Peyer's patch (tissue), 4 donors: ENCODE results near the gene MORF4L2. TPM values are rescaled to one million over a fixed set of nuclear protein-coding genes. Genes with fewer than 3 reads are reported as not detected.

ENCODE experiments used
- DNase-seq, 3 donors: peaks; one replicate each; pipeline ENCODE4 v3.0.0-alpha.2; 2017 to 2019
- H3K27ac ChIP-seq, 4 donors: fragments of 200-600 bp; sonication (generic); one replicate each; pipeline ENCODE4 v1.5.1; 2016 to 2019
- H3K27me3 ChIP-seq, 2 donors: fragments of 200-600 bp; sonication (generic); one replicate each; pipeline ENCODE4 v1.5.1; 2019
- H3K36me3 ChIP-seq, 3 donors: fragments of 200-600 bp; sonication (generic); one replicate each; pipeline ENCODE4 v1.5.1; 2016 to 2019
- H3K4me1 ChIP-seq, 4 donors: fragments of 200-600 bp; sonication (generic); one replicate each; pipeline ENCODE4 v1.5.1; 2016 to 2019
- H3K4me3 ChIP-seq, 4 donors: fragments of 200-600 bp; sonication (generic); 1 replicate in 3 of 4; 2 replicates in 1 of 4; pipeline ENCODE4 v1.5.1; 2016 to 2019; ENCODE audit warnings: mild to moderate bottlenecking in 1 of 4
- H3K9me3 ChIP-seq, 4 donors: fragments of 200-600 bp; sonication (generic); one replicate each; pipeline ENCODE4 v1.5.1; 2016 to 2019; ENCODE audit warnings: mild to moderate bottlenecking in 1 of 4
- CTCF ChIP-seq, 6 experiments: fragments of 450-650 bp in 4 of 6; fragments of 200-600 bp in 2 of 6; sonication (generic) in 1 of 6; IDR thresholded peaks; one replicate each; pipeline ENCODE4 v1.5.1; 2017 to 2019; ENCODE audit warnings: antibody characterized with exemption in 6 of 6, mild to moderate bottlenecking in 3 of 6, moderate library complexity in 1 of 6
- POLR2A ChIP-seq, 2 donors: fragments of 450-650 bp; IDR thresholded peaks; one replicate each; pipeline ENCODE4 v1.5.1; 2017; ENCODE audit warnings: antibody characterized with exemption in 2 of 2, mild to moderate bottlenecking in 2 of 2, moderate library complexity in 2 of 2
- total RNA-seq, 4 donors: library from RNA; depleted of rRNA; stranded (reverse); fragments of >200 nt; gene quantifications; one replicate each; pipeline ENCODE4 v1.1.0, GENCODE V29; 2016

Gene MORF4L2
- total RNA-seq: 100 to 1,000 TPM; 113 to 280 (median 168) TPM

- Histone ChIP-seq H3K27me3 (no peaks in the 10 kb centered on the region), H3K27ac (peak within 1 kb of the TSS; percentile 86 to 98 (median 93)), H3K4me1 (no peaks in the 10 kb centered on the region), H3K9me3 (no peaks in the 10 kb centered on the region), H3K36me3 (peaks cover 0 to 9% (median 0%) of the 10 kb centered on the region in 3 donors), H3K4me3 (peak within 1 kb of the TSS; percentile 46 to 71 (median 59))
- TF ChIP-seq POLR2A (IDR thresholded peaks at IDR 0.05) (peak; percentile 63 to 83), CTCF (IDR thresholded peaks at IDR 0.05) (no peak)
- DNase-seq: peak; percentile 85 to 96 (median 86)
Observed at GRCh38 chrX:103686199-103687072, at the start of gene MORF4L2. MORF4L2 (minus strand) TSS chrX:103686699; CDS start chrX:103677027, 9,672 bp downstream.

GRCh38 chrX:103734125-103734760 lies 47.7 kb upstream of the MORF4L2 start:
- Histone ChIP-seq H3K4me3 (no peak overlapping the region), H3K36me3 (no peaks in the 10 kb centered on the region), H3K4me1 (no peaks in the 10 kb centered on the region), H3K9me3 (no peaks in the 10 kb centered on the region), H3K27me3 (no peaks in the 10 kb centered on the region), H3K27ac (no peak overlapping the region)
- no peak for TF ChIP-seq CTCF (IDR thresholded peaks at IDR 0.05)
- TF ChIP-seq POLR2A (IDR thresholded peaks at IDR 0.05): no peak
- no peak for DNase-seq

- Histone ChIP-seq H3K27me3 (no peaks in the 10 kb centered on the region), H3K4me1 (no peaks in the 10 kb centered on the region), H3K36me3 (no peaks in the 10 kb centered on the region), H3K9me3 (no peaks in the 10 kb centered on the region), H3K4me3 (no peak overlapping the region), H3K27ac (no peak overlapping the region)
- no peak for DNase-seq
- TF ChIP-seq CTCF (IDR thresholded peaks at IDR 0.05) (no peak), POLR2A (IDR thresholded peaks at IDR 0.05) (no peak)
Observed at GRCh38 chrX:103733017-103733416, 46.5 kb upstream of the MORF4L2 start.

- H3K4me1 ChIP-seq: no peaks in the 10 kb centered on the region
- no peak overlapping the region for H3K4me3 ChIP-seq
- DNase-seq: no peak
- no peaks in the 10 kb centered on the region for H3K36me3 ChIP-seq
- H3K27ac ChIP-seq: no peak overlapping the region
- TF ChIP-seq POLR2A (IDR thresholded peaks at IDR 0.05) (no peak), CTCF (IDR thresholded peaks at IDR 0.05) (no peak)
- no peaks in the 10 kb centered on the region for H3K9me3 ChIP-seq
- H3K27me3 ChIP-seq: no peaks in the 10 kb centered on the region
Observed at GRCh38 chrX:103730796-103731493, 44.4 kb upstream of the MORF4L2 start.

- no peak overlapping the region for H3K4me3 ChIP-seq
- TF ChIP-seq POLR2A (IDR thresholded peaks at IDR 0.05) (no peak), CTCF (IDR thresholded peaks at IDR 0.05) (no peak)
- H3K36me3 ChIP-seq: no peaks in the 10 kb centered on the region
- H3K9me3 ChIP-seq: no peaks in the 10 kb centered on the region
- no peak for DNase-seq
- no peak overlapping the region for H3K27ac ChIP-seq
- H3K27me3 ChIP-seq: no peaks in the 10 kb centered on the region
- H3K4me1 ChIP-seq: no peaks in the 10 kb centered on the region
Observed at GRCh38 chrX:103730147-103730795, 43.8 kb upstream of the MORF4L2 start.
